Activated CD8-positive, alpha-beta memory T cell treated with anti-CD3 and anti-CD28 coated beads for 1 hour (primary cell): Measurements from ENCODE around the gene HSF5.
"Not testable (repeated sequence)": the region's sequence is repeated elsewhere in the genome, so short reads cannot be mapped to it uniquely, and the experiment has no call there.

Experiments used
- DNase-seq, 2 donors: peaks; one replicate each; pipeline ENCODE4 v3.0.0-alpha.2; 2020; ENCODE audit warnings: low read depth in 1 of 2; ENCODE audit errors: extremely low read depth in 1 of 2

Gene HSF5

DNA sequence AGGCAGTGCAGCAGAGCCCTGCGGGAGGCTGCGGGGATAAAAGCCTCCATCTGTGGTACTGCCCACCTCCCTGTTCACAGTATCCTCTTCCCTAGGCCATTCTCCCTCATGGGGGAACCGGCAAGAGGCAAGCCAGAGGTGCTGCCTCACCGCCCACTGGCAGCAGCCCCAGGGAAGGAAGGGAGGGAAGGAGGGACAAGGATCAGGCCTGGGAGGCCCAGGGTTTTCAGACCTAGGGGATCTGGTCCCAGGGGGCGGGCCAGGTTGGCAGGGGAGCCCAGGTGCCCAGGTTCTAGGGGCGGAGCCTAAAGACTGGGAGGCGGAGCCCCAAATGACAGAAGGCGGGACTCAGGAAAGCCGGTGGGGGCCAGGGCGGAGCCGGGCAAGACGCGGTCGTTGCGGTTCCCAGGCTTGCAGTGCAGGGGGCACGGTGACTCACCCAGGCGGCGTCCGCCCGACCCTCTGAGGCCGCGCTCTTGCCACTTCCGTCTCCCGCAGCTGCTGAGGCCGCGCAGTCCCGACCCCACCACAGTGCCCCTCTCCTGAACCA lies 29.2 kb upstream of the HSF5 start:
- DNase-seq: no peak

- no peak for DNase-seq
Measured at GRCh38 chr17:58516644-58517377, 28.6 kb upstream of the HSF5 start.

DNA sequence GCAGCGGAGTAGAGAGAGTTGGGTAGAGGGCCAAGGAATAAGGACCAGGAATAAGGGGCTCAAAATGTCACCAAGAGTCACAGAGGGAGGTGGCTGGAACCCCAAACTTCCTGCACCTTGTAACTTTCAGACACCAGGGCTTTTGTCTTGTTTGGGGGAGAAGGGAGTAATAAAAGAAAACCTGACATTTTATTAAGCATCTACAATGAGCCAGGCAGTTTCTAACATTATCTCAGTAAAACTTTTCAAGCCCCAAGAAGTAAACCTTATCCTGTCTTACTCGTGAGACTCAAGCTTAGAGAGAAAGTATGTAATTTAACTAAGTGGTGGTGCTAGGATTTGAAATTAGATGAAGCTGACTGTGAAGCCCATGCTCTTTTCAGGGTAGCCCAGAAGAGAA lies 27.1 kb upstream of the HSF5 start:
- no peak for DNase-seq

DNA sequence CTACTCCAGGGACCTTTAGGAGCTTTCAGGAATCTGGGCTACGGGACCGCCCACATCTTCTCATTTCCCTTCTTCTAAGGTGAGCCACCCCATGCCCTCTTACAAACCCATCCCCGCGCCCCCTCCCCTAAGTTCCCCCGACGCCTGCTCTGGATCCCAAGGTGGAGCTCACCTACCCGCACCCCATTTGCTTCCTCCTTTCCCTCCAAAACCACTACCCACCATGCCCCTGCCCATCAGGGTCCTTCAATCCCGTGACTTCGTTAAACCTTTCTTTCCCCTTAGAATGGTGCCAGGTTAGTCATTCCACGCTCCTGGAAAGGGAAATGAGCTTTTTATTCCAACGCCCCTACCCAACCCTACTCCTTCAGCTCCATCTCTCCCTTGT lies 26.6 kb upstream of the HSF5 start:
- no peak for DNase-seq

GRCh38 chr17:58513965-58514769 lies 26.0 kb upstream of the HSF5 start, which contains the start of gene MTMR4:
TSS of gene MTMR4 (minus strand) at chr17:58514638. CDS start at chr17:58514407, 231 bp downstream.
- DNase-seq: peak in 1 of 2 donors; percentile 61

DNA sequence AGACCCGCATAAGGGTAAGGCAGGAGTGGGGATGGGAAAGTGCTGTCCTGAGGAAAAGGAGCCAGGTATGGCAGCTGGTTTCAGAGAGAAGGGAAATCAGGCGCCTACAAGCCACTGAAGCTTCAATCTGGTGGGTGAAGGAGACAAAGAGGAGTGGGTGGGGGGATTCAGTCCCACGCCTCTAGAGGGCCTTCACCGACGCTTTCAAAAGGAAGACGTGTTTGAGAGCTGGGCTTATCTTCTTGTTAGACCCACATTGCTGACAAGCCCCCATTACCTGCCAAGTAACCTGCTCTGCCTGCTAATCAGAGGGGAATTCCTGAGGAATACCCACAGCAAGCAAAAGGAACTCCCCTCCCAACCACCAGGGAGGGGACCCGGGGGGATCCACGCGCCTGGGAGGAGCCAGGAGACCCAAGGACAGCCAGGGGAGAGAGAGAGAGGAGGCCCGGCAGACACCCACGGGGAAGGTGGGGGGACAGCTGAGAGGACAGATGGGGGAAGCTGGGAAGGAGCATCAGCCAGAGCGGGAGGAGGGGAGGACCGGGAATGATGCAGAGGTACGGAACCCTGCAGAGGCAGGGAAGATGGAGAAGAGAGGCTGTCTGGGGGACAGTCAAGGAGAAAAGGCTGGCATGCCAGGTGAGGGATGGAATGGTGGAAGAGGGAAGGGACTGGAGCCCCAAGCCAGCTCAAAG lies 25.2 kb upstream of the HSF5 start:
- no peak for DNase-seq

GRCh38 chr17:58510075-58510474 lies 21.9 kb upstream of the HSF5 start:
- DNase-seq: no peak

DNA sequence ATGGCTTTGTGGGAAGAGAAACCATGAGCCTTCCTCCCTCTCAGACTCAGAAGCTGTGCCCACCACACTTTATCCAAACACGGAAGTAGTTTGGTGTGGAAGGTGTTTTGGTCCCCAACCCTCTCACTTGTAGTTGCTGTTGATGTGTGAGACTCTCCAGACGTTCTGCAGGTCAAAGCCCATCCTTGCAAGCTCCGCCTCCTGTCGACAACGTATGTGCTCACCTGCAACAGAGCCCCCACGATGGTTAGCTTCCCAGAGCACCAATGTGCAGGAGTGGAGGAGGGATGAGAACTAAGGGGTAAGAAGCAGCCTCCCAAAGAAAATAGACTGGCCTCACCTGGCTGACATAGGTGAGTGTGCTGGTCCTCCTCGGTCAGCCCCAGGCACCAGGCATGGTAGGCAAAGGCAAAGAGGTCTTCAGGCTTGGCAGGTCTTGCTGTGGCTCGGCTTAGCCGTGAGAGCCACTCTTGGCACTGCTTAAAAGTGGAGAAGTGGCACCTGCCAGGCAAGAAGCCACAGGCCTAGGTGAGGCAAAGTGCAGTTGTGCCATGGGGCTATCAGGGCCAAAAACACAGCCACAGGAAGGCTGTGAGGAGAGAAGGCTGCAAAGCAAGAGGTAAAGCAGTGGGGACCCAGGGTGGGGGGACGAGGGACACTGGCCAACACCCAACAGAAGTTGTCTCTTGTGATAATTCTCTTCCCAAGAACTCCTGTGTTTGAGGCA lies 20.3 kb upstream of the HSF5 start:
- no peak for DNase-seq

GRCh38 chr17:58507123-58507634 lies 19.0 kb upstream of the HSF5 start:
- no peak for DNase-seq

- no peak for DNase-seq
Measured at GRCh38 chr17:58506354-58507080, 18.3 kb upstream of the HSF5 start.

DNA sequence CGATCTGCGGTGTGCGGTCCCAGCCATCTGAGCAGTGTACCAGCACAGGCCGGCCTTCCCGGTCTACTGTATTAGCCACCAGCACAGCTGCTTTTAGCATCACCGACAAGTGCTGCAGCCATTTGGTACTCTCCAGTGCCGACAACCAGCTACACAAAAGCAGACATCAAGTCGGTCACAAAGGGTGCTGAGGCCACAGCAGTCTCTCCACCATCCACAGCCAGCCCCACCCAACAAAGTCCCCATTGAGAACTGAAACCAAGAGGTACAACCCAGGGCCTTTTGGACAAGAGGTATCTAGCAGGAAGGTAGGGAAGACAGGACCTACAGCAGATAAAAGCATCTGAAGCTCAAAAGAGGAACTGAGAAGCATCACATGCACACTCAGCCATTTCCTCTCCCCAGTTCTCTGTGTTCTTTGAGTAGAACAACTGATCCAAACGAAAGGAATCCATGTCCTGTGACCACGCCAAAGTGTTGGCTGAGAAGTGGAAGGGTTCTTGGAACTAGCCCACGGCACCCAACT lies 16.7 kb upstream of the HSF5 start:
- no peak for DNase-seq

- no peak for DNase-seq
Measured at GRCh38 chr17:58503866-58504265, 15.7 kb upstream of the HSF5 start.

GRCh38 chr17:58503134-58503533 lies 14.9 kb upstream of the HSF5 start:
- not testable (repeated sequence) for DNase-seq

DNA sequence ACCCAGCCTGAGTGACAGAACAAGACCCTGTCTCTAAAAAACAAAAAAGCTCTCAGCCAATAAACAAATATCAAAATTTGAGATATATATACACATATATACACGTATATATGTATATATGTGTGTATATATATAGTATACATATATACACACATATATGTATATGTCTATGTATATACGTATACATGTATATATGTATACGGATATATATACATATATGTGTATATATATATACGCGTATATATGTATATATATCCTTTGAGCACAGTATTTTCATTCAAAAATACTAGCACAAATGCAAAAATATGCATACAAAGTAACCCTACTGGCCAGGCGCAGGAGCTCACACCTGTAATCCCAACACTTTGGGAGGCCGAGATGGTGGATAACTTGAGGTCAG lies 13.2 kb upstream of the HSF5 start:
- no peak for DNase-seq

DNA sequence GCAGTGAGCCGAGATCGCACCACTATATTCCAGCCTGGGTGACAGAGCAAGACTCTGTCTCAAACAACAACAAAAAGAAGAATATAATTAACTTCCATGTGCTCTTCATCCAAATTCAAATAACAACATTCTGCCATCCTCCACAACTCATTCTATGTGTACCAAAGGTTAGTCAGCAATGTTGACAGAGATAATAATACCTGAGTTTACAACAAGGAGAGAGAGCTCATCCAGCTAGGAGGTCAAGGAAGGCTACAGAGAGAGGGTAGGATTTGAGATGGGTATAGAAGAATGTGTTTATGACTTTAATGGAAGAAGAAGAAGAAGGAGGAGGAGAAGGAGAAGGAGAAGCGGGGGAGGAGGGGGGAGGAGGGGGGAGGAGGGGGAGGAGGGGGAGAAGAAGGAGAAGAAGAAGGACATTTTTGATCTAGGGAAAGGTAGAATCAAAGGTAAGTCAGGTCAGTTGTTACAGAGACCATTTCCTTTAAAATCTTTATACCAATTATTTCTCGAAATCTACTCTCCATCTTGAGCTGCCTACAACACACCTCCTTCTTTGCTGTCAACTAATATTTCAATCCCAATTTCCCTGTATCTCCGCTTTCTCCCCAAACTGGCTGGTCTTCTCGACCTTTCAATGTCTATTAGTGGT lies 10.1 kb upstream of the HSF5 start:
- no peak for DNase-seq

DNA sequence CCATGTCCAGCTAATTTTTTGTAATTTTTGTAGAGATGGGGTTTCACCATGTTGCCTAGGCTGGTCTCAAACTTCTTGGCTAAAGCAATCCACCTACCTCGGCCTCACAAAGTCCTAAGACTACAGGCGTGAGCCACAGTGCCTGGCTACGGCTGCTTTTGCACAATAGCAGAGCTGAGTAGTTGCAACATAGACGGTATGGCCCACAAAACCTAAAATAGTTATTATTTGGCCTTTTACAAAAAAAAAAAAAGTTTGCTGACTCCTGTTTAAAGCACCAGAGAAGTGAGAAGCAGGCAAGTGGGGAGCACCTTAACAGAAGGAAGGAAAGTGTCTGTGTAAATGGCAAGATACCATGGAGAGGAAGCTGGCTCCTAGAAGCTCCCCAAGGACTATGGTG lies 5.3 kb upstream of the HSF5 start:
- DNase-seq: no peak

- DNase-seq: no peak
Measured at GRCh38 chr17:58492238-58493121, 4.3 kb upstream of the HSF5 start.

GRCh38 chr17:58491510-58492045 lies 3.4 kb upstream of the HSF5 start:
- no peak for DNase-seq
